OCI-LY1 (cell line): Measurements from ENCODE around the gene SLC43A3.

ENCODE experiments used
- H2AFZ ChIP-seq: fragments of 200-600 bp; sonication (generic), shearing (Covaris generic); 2 replicates; pipeline ENCODE4 v1.6.0; 2014; ENCODE audit warnings: antibody characterized with exemption, mild to moderate bottlenecking, low read length
- H3F3A ChIP-seq: fragments of 200-600 bp; sonication (generic), shearing (Covaris generic); 2 replicates; pipeline ENCODE4 v1.6.0; 2014; ENCODE audit warnings: mild to moderate bottlenecking, antibody characterized with exemption, low read length, moderate library complexity; ENCODE audit not compliant: insufficient read depth
- H3K27ac ChIP-seq: fragments of 200-600 bp; sonication (generic); 2 replicates; pipeline ENCODE4 v1.5.1; 2014; ENCODE audit warnings: low read length, mixed run types, mild to moderate bottlenecking, low read depth; ENCODE audit not compliant: poor library complexity, severe bottlenecking
- H3K27me3 ChIP-seq: fragments of 200-600 bp; sonication (generic); 2 replicates; pipeline ENCODE4 v1.6.0; 2014; ENCODE audit warnings: antibody characterized with exemption, mild to moderate bottlenecking, low read length, moderate library complexity; ENCODE audit not compliant: insufficient read depth
- H3K36me3 ChIP-seq: fragments of 200-600 bp; sonication (generic); 2 replicates; pipeline ENCODE4 v1.6.1; 2014; ENCODE audit warnings: mild to moderate bottlenecking, antibody characterized with exemption, low read length, moderate library complexity, mixed read lengths; ENCODE audit not compliant: insufficient read depth
- H3K4me1 ChIP-seq: fragments of 200-600 bp; sonication (generic); 2 replicates; pipeline ENCODE4 v1.5.1; 2014; ENCODE audit warnings: mild to moderate bottlenecking, low read length, moderate library complexity; ENCODE audit not compliant: insufficient read depth, severe bottlenecking
- H3K4me2 ChIP-seq: fragments of 200-600 bp; sonication (generic), shearing (Covaris generic); 2 replicates; pipeline ENCODE4 v1.6.1; 2014; ENCODE audit warnings: low read length
- H3K4me3 ChIP-seq: fragments of 200-600 bp; sonication (generic); 2 replicates; pipeline ENCODE4 v1.5.1; 2014; ENCODE audit warnings: low read length, low read depth, mild to moderate bottlenecking, mixed read lengths; ENCODE audit not compliant: poor library complexity, severe bottlenecking
- H3K79me2 ChIP-seq: fragments of 200-600 bp; shearing (Covaris generic); 2 replicates; pipeline ENCODE4 v1.6.1; 2016; ENCODE audit warnings: mixed run types, low read length, mixed read lengths; ENCODE audit not compliant: insufficient read depth
- H3K9ac ChIP-seq: fragments of 200-600 bp; sonication (generic), shearing (Covaris generic); 2 replicates; pipeline ENCODE4 v1.6.1; 2014; ENCODE audit warnings: mild to moderate bottlenecking, low read length, mixed read lengths
- H3K9me2 ChIP-seq: fragments of 200-600 bp; sonication (generic), shearing (Covaris generic); 2 replicates; pipeline ENCODE4 v1.6.1; 2014; ENCODE audit warnings: low read depth, mild to moderate bottlenecking, low read length, mixed read lengths
- H3K9me3 ChIP-seq: fragments of 200-600 bp; shearing (Covaris generic); 2 replicates; pipeline ENCODE4 v1.6.1; 2014; ENCODE audit warnings: low read length, mixed read lengths
- H4K20me1 ChIP-seq: fragments of 200-600 bp; sonication (generic), shearing (Covaris generic); 2 replicates; pipeline ENCODE4 v1.6.0; 2016; ENCODE audit warnings: mild to moderate bottlenecking, low read length; ENCODE audit not compliant: insufficient read depth
- EZH2 ChIP-seq: fragments of 200-600 bp; sonication (generic), shearing (Covaris generic); IDR thresholded peaks from 2 replicates; pipeline ENCODE4 v1.8.0; 2017; ENCODE audit warnings: borderline replicate concordance, mixed run types, mild to moderate bottlenecking, antibody characterized with exemption, low read length, moderate library complexity, mixed read lengths
- TF ChIP-seq, protein P1 (sequence below): fragments of 200-600 bp; sonication (generic), shearing (Covaris generic); IDR thresholded peaks from 2 replicates; pipeline ENCODE4 v1.5.1; 2017; ENCODE audit warnings: mild to moderate bottlenecking, antibody characterized with exemption, low read length, moderate library complexity, mixed read lengths

Gene SLC43A3

DNA sequence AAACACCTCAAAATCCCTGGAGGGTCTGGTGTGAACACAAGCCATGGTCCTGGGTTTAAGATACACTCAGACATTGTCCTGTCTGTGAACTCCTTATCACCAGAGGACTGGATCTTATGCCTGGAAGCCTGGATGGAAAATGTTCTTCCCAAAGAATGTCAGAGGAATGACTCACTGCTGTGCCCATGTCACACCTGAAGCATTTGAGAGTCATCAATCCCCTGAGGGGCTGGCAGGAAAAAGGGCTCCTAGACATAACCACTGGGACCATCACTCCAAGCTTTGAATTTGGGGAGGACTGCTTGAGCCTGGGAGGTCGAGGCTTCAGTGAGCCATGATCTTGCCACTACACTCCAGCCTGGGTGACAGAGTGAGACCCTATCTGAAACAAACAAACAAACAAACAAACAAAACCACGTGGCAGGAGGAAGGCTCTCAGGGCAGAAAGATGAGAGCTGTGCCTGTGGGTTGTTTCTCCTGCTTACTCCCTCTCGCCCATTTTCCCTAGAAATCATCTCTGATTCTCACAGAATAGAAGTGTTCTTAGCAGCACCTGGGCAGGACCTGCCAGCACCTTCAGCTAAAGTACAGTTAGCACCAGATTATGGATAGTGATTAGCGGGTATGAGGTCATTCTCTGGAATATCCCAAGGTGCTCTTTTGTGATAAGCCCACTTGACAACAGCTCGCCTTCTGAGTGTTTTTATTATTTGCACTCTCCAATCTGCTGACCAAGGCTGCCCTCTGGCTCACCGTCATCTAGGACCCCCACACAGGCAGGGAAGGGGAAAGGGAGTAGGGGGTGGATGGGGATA, 24.5 kb downstream of the SLC43A3 start:
- no peak overlapping the region for H3K27ac ChIP-seq
- no peak overlapping the region for H2AFZ ChIP-seq
- no peaks in the 10 kb centered on the region for H3K79me2 ChIP-seq
- H3K9me3 ChIP-seq, result no peaks in the 10 kb centered on the region
- no peak overlapping the region for H3K4me2 ChIP-seq
- H4K20me1 ChIP-seq, result no peaks in the 10 kb centered on the region
- H3K27me3 ChIP-seq, result no peaks in the 10 kb centered on the region
- H3K9ac ChIP-seq, result no peak overlapping the region
- peaks cover 22% of the 10 kb centered on the region for H3K36me3 ChIP-seq
- no peak overlapping the region for H3K4me3 ChIP-seq
- no peaks in the 10 kb centered on the region for H3K9me2 ChIP-seq
- H3K4me1 ChIP-seq, result no peaks in the 10 kb centered on the region
- TF ChIP-seq, protein P1, sequence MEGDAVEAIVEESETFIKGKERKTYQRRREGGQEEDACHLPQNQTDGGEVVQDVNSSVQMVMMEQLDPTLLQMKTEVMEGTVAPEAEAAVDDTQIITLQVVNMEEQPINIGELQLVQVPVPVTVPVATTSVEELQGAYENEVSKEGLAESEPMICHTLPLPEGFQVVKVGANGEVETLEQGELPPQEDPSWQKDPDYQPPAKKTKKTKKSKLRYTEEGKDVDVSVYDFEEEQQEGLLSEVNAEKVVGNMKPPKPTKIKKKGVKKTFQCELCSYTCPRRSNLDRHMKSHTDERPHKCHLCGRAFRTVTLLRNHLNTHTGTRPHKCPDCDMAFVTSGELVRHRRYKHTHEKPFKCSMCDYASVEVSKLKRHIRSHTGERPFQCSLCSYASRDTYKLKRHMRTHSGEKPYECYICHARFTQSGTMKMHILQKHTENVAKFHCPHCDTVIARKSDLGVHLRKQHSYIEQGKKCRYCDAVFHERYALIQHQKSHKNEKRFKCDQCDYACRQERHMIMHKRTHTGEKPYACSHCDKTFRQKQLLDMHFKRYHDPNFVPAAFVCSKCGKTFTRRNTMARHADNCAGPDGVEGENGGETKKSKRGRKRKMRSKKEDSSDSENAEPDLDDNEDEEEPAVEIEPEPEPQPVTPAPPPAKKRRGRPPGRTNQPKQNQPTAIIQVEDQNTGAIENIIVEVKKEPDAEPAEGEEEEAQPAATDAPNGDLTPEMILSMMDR, result no peak
- no peak for TF ChIP-seq EZH2
- H3F3A ChIP-seq, result no peaks in the 10 kb centered on the region

DNA sequence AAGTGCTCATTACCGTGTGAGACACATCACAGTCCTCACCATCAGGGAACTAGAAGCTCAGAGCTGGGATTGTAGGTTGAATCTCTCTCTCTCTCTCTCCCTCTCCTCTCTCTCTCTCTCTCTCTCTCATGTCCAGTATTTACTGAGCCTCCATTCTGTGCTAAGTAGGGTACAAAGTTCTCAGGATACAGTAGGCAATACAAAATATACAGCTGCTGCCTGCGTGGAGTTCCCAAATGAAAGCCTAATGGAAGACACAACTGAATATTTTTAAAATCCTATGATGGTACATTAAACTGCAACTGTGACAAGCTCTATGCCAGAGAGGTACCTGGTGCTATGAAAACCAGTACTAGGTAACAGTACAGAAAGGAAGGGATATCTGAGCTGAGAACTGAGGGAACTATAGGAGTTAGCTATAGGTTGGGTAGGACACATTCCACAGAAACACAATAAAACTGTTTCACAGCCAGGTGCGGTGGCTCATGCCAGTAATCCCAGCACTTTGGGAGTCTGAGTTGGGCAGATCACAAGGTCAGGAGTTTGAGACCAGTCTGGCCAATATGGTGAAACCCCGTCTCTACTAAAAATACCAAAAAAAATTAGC, 26.8 kb downstream of the SLC43A3 start:
- Histone ChIP-seq H2AFZ (no peak overlapping the region), H4K20me1 (no peaks in the 10 kb centered on the region), H3K27ac (no peak overlapping the region), H3K9me2 (no peaks in the 10 kb centered on the region), H3K27me3 (no peaks in the 10 kb centered on the region), H3K9ac (no peak overlapping the region), H3K4me3 (no peak overlapping the region), H3K9me3 (no peaks in the 10 kb centered on the region), H3K4me1 (no peaks in the 10 kb centered on the region), H3F3A (no peaks in the 10 kb centered on the region), H3K79me2 (no peaks in the 10 kb centered on the region), H3K36me3 (peaks cover 2% of the 10 kb centered on the region), H3K4me2 (no peak overlapping the region)
- TF ChIP-seq EZH2, result no peak
- TF ChIP-seq, protein P1, result no peak

DNA sequence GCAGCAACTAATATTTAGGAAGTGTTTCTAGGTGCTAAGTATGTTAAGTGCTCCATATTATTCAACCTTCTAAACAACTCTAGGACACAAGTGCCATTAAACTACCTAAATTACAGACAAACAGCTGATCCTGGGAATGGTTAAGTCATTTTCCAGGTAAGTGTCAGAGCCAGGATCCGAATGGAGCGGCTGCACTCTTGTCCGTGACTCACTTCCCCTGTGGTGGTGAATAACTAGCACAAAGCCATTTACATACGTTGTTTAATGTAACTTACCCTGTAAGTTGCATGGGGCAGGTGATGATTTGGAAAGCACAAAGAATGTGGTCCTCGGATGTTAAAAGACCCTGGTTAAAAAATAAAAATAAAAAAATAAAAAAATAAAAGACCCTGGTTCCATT, 27.7 kb downstream of the SLC43A3 start:
- Histone ChIP-seq H3K27me3 (no peaks in the 10 kb centered on the region), H3K4me3 (no peak overlapping the region), H3K9me2 (no peaks in the 10 kb centered on the region), H3K79me2 (no peaks in the 10 kb centered on the region), H3K9me3 (no peaks in the 10 kb centered on the region), H3K9ac (no peak overlapping the region), H4K20me1 (no peaks in the 10 kb centered on the region), H3K4me2 (no peak overlapping the region), H3K4me1 (no peaks in the 10 kb centered on the region), H3K36me3 (no peaks in the 10 kb centered on the region), H3F3A (no peaks in the 10 kb centered on the region), H3K27ac (no peak overlapping the region), H2AFZ (no peak overlapping the region)
- no peak for TF ChIP-seq EZH2
- TF ChIP-seq, protein P1, result no peak
